SK-N-SH (cell line): ENCODE results near the gene VAMP5.

Experiments
- CHD2 ChIP-seq: fragments of 150-350 bp; IDR thresholded peaks from 2 replicates; pipeline ENCODE4 v1.6.1; 2018; ENCODE audit warnings: low read length; ENCODE audit not compliant: partially characterized antibody
- NFIC ChIP-seq: IDR thresholded peaks from 2 replicates; pipeline ENCODE4 v1.4.0; 2012; ENCODE audit warnings: borderline replicate concordance
- SMC3 ChIP-seq: IDR thresholded peaks from 2 replicates; pipeline ENCODE4 v1.6.1; 2012; ENCODE audit warnings: low read depth, low read length, improper control_type of control experiment
- YY1 ChIP-seq: IDR thresholded peaks from 2 replicates; pipeline ENCODE4 v1.4.0; 2012; ENCODE audit warnings: low read depth, mild to moderate bottlenecking
- TF ChIP-seq, protein P1 (sequence below): fragments of 200-600 bp; sonication (generic); IDR thresholded peaks from 2 replicates; pipeline ENCODE4 v1.6.1; 2017; ENCODE audit warnings: antibody characterized with exemption, mild to moderate bottlenecking, moderate library complexity
- TF ChIP-seq, protein P2 (sequence below): IDR thresholded peaks from 2 replicates; pipeline ENCODE4 v1.4.0; 2012; ENCODE audit warnings: low read depth, borderline replicate concordance
- TF ChIP-seq, protein P3 (sequence below): IDR thresholded peaks from 2 replicates; pipeline ENCODE4 v1.4.0; 2012; ENCODE audit warnings: low read depth

DNA sequence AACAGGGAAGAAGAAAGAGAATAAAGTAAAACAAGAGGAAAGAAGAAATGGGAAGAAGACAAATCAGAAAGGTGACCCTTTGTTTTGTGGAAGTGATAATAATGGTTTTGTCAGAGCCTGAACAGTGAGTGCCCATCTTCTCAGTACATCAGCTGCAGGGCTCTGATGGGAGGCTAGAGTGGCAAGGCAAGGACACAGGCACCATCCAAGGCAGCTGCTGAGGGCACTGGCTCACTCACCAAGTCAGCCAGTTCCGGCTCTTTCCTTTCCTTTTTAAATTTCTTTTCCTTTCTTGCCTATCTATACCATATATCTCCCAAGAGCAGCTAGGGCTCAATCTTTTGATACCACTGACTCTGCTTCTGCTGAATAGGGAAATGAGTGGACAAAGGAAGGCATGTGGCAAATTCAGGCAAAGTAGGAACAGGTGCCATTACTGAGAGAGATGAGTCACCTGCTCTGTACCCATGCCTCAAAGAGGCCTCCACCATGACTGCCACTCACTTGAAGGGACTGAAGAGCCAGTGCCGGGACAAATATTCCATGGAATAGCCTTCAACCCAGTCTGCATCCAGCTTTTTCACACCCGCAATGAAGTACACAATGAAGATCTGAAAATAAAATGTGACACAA lies 29.1 kb upstream of the VAMP5 start:
- TF ChIP-seq, protein P1, sequence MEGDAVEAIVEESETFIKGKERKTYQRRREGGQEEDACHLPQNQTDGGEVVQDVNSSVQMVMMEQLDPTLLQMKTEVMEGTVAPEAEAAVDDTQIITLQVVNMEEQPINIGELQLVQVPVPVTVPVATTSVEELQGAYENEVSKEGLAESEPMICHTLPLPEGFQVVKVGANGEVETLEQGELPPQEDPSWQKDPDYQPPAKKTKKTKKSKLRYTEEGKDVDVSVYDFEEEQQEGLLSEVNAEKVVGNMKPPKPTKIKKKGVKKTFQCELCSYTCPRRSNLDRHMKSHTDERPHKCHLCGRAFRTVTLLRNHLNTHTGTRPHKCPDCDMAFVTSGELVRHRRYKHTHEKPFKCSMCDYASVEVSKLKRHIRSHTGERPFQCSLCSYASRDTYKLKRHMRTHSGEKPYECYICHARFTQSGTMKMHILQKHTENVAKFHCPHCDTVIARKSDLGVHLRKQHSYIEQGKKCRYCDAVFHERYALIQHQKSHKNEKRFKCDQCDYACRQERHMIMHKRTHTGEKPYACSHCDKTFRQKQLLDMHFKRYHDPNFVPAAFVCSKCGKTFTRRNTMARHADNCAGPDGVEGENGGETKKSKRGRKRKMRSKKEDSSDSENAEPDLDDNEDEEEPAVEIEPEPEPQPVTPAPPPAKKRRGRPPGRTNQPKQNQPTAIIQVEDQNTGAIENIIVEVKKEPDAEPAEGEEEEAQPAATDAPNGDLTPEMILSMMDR = no peak
- TF ChIP-seq, protein P2, sequence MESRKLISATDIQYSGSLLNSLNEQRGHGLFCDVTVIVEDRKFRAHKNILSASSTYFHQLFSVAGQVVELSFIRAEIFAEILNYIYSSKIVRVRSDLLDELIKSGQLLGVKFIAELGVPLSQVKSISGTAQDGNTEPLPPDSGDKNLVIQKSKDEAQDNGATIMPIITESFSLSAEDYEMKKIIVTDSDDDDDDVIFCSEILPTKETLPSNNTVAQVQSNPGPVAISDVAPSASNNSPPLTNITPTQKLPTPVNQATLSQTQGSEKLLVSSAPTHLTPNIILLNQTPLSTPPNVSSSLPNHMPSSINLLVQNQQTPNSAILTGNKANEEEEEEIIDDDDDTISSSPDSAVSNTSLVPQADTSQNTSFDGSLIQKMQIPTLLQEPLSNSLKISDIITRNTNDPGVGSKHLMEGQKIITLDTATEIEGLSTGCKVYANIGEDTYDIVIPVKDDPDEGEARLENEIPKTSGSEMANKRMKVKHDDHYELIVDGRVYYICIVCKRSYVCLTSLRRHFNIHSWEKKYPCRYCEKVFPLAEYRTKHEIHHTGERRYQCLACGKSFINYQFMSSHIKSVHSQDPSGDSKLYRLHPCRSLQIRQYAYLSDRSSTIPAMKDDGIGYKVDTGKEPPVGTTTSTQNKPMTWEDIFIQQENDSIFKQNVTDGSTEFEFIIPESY = no peak
- TF ChIP-seq SMC3 (no peak), CHD2 (no peak), NFIC (no peak), YY1 (no peak)
- TF ChIP-seq, protein P3, sequence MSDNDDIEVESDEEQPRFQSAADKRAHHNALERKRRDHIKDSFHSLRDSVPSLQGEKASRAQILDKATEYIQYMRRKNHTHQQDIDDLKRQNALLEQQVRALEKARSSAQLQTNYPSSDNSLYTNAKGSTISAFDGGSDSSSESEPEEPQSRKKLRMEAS = no peak
